ENCODE data around the gene GALNT2. TPM values are rescaled to one million over a fixed set of nuclear protein-coding genes. Genes with fewer than 3 reads are reported as not detected.
A peak's percentile ranks its signal among the peaks of the same experiment; 100 is the strongest.

Gene GALNT2
- total and polyA plus RNA-seq, 4 experiments from 2014 or later = 11.5 to 20.9 (median 15.8) TPM

DNA sequence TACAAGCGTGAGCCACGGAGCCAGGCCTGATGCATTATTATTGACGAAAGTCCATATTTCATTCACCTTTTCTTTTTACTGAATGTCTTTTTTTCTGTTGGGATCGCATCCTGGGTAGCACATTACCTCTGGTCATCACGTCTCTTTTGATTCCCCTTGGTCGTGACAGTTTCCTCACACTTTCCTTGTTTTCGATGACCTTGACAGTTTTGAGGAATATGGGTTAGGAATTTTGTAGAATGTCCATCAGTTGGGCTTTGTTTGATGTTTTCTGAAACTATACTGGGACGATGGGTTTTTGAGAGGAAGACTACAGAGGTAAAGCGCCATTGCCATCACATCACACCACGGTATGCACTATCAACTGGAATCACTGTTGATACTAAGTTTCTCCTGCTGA is 26.6 kb upstream of the GALNT2 start:
- no peaks in the 10 kb centered on the region for H3K4me1 ChIP-seq (ENCODE audit: insufficient read depth, low read length)
- no peaks in the 10 kb centered on the region for H3K27me3 ChIP-seq (ENCODE audit: insufficient read depth, low read length)
- no peaks in the 10 kb centered on the region for H3K9me3 ChIP-seq (ENCODE audit: control insufficient read depth in 1 of 2, low read length in 2 of 2)
- Mint-ChIP-seq H3K4me1 (no peaks in the 10 kb centered on the region), H3K27me3 (peaks cover 13 to 18% of the 10 kb centered on the region in 2 donors), H3K9me3 (peaks cover 0 to 25% (median 12%) of the 10 kb centered on the region in 8 donors), H3K36me3 (peaks cover 0 to 4% of the 10 kb centered on the region in 2 donors), H3K4me3 (no peak overlapping the region), H3K27ac (no peak overlapping the region)
- DNase-seq = no peak
- no peak overlapping the region for H3K4me3 ChIP-seq (ENCODE audit: low read length in 2 of 2)
- H3K27ac ChIP-seq (ENCODE audit: low read depth, low read length) = no peak overlapping the region
- H3K36me3 ChIP-seq (ENCODE audit: insufficient read depth, low read length) = no peaks in the 10 kb centered on the region
- ChIA-PET CTCF (ENCODE audit: partially characterized antibody) (no interaction called here), POLR2A (ENCODE audit: partially characterized antibody) (no interaction called here)
- intact Hi-C loops (cut with micrococcal nuclease) = no loop called here

DNA sequence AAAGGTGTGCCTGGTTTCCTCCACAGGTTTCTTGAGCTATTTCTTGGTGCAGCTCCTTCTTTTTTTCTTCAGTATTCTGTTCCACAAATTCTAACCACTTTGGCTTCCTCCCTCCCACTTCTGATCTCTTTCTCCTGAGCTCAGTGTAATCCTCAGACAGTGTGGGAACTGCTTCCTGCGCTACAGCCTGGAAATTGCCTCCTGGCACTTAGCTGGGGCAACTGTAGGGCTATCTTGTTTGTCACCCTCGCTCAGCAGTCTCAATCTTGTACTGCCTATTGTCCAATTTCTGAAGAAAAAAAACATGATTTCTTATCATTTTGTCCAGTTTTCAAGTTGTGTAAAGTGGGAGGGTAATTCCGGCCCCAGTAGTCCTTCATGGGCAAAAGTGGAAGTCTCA is 24.0 kb upstream of the GALNT2 start:
- Mint-ChIP-seq H3K27ac (no peak overlapping the region), H3K4me3 (no peak overlapping the region), H3K4me1 (no peaks in the 10 kb centered on the region), H3K9me3 (peaks cover 0 to 2% (median 0%) of the 10 kb centered on the region in 8 donors), H3K36me3 (no peaks in the 10 kb centered on the region), H3K27me3 (peaks cover 14 to 23% of the 10 kb centered on the region in 2 donors)
- no peak overlapping the region for H3K27ac ChIP-seq (ENCODE audit: low read depth, low read length)
- no peak overlapping the region for H3K4me3 ChIP-seq (ENCODE audit: low read length in 2 of 2)
- H3K36me3 ChIP-seq (ENCODE audit: insufficient read depth, low read length) = no peaks in the 10 kb centered on the region
- intact Hi-C loops (cut with micrococcal nuclease) = no loop called here
- no peaks in the 10 kb centered on the region for H3K9me3 ChIP-seq (ENCODE audit: control insufficient read depth in 1 of 2, low read length in 2 of 2)
- H3K4me1 ChIP-seq (ENCODE audit: insufficient read depth, low read length) = no peaks in the 10 kb centered on the region
- H3K27me3 ChIP-seq (ENCODE audit: insufficient read depth, low read length) = no peaks in the 10 kb centered on the region
- POLR2A ChIA-PET (ENCODE audit: partially characterized antibody) = no interaction called here
- DNase-seq = no peak
- CTCF ChIA-PET (ENCODE audit: partially characterized antibody) = no interaction called here

DNA sequence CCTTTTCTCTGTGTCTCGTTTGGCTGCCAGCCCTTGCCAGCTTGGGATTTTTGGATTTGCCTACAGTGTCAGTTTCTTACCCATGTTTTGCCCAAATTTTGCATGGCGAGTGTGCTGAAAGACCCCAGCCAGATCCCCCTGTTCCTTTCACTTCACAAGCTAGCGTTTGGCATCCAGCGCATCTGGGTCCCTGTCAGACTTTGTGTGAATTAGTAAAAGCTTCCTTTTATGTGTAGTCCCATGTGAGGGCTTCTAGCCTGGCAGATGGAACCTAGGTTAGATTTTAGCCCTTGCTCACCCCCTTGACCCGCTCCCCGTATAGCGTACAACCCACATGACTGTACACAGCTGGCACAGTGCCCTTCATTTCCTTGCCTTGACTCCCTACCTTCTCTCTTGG is 22.3 kb upstream of the GALNT2 start:
- Histone ChIP-seq H3K4me1 (ENCODE audit: insufficient read depth, low read length) (no peaks in the 10 kb centered on the region), H3K9me3 (ENCODE audit: control insufficient read depth in 1 of 2, low read length in 2 of 2) (no peaks in the 10 kb centered on the region), H3K36me3 (ENCODE audit: insufficient read depth, low read length) (no peaks in the 10 kb centered on the region), H3K27ac (ENCODE audit: low read depth, low read length) (no peak overlapping the region), H3K27me3 (ENCODE audit: insufficient read depth, low read length) (no peaks in the 10 kb centered on the region), H3K4me3 (ENCODE audit: low read length in 2 of 2) (no peak overlapping the region)
- POLR2A ChIA-PET (ENCODE audit: partially characterized antibody) = no interaction called here
- Mint-ChIP-seq H3K4me3 (no peak overlapping the region), H3K4me1 (no peaks in the 10 kb centered on the region), H3K27me3 (peaks cover 14 to 23% of the 10 kb centered on the region in 2 donors), H3K9me3 (peaks cover 0 to 2% (median 0%) of the 10 kb centered on the region in 8 donors), H3K27ac (no peak overlapping the region), H3K36me3 (no peaks in the 10 kb centered on the region)
- CTCF ChIA-PET (ENCODE audit: partially characterized antibody) = no interaction called here
- DNase-seq = no peak
- intact Hi-C loops (cut with micrococcal nuclease) = no loop called here

DNA sequence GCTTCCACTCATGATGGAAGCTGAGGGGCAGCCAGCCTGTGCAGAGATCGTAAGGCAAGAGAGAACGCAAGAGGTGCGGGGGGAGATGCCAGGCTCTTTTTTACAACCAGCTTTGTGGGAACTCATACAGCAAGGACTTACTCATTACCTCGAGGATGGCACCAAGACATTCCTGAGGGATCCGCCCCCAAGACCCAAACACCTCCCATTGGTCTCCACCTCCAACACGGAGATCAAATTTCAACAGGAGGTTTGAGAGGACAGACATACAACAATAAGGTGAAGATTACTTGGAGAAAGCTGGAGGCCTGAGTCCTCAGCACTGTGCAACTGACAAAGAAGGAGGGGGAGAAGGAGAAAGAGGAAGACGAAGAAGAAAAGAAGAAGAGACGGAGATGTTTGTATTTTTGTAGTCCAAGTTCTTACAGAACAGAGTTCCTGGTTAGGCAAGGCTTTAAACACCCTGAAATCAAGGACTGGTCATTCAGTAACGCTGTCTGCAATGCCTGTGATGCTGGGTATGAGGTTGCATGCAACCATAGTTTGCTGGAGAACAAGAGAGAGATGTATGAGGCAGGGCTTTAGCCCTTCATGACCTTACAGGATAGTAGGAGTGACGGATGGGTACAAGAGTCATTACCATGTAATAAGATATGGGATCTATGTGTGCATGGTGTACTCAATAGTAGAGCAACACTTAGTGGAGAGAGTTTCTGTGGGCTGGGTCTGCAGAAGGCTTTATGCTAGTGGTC is 19.7 kb upstream of the GALNT2 start:
- H3K27me3 Mint-ChIP-seq = peaks cover 13 to 22% of the 10 kb centered on the region in 2 donors
- CTCF ChIA-PET (ENCODE audit: partially characterized antibody) = no interaction called here
- no peaks in the 10 kb centered on the region for H3K27me3 ChIP-seq (ENCODE audit: insufficient read depth, low read length)
- H3K27ac Mint-ChIP-seq = peak overlapping the region in 1 of 7 donors; percentile 65
- POLR2A ChIA-PET (ENCODE audit: partially characterized antibody) = no interaction called here
- no peak overlapping the region for H3K4me3 Mint-ChIP-seq
- no peaks in the 10 kb centered on the region for H3K9me3 Mint-ChIP-seq
- H3K36me3 Mint-ChIP-seq = no peaks in the 10 kb centered on the region
- DNase-seq = no peak
- H3K36me3 ChIP-seq (ENCODE audit: insufficient read depth, low read length) = no peaks in the 10 kb centered on the region
- intact Hi-C loops (cut with micrococcal nuclease) = no loop called here
- no peaks in the 10 kb centered on the region for H3K9me3 ChIP-seq (ENCODE audit: control insufficient read depth in 1 of 2, low read length in 2 of 2)
- H3K27ac ChIP-seq (ENCODE audit: low read depth, low read length) = no peak overlapping the region
- H3K4me3 ChIP-seq (ENCODE audit: low read length in 2 of 2) = no peak overlapping the region
- H3K4me1 ChIP-seq (ENCODE audit: insufficient read depth, low read length) = no peaks in the 10 kb centered on the region
- H3K4me1 Mint-ChIP-seq = peaks cover 0 to 7% (median 3%) of the 10 kb centered on the region in 4 donors

DNA sequence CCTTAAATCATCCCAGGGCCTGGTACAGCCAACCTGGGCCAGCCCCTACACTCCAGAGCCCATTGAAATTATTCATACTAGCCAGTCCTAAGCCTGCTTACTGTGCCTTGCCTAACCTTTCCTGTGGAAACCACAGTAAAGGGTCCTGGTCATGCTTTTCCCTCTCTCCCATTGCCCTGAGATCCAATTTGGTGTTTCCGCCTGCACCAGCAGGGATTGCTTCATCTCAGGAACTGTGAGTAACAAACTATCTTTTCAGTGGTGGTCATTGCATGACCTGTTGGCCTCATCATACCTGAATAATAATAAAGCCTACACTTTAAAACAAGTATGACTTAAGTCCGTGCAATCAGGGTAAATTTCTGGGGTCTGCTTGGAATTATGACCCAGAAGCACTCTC is 18.7 kb upstream of the GALNT2 start:
- Histone ChIP-seq H3K4me1 (ENCODE audit: insufficient read depth, low read length) (no peaks in the 10 kb centered on the region), H3K4me3 (ENCODE audit: low read length in 2 of 2) (no peak overlapping the region), H3K27ac (ENCODE audit: low read depth, low read length) (no peak overlapping the region), H3K27me3 (ENCODE audit: insufficient read depth, low read length) (no peaks in the 10 kb centered on the region), H3K36me3 (ENCODE audit: insufficient read depth, low read length) (no peaks in the 10 kb centered on the region), H3K9me3 (ENCODE audit: control insufficient read depth in 1 of 2, low read length in 2 of 2) (no peaks in the 10 kb centered on the region)
- Mint-ChIP-seq H3K36me3 (no peaks in the 10 kb centered on the region), H3K4me1 (peaks cover 0 to 7% (median 3%) of the 10 kb centered on the region in 4 donors), H3K27me3 (peaks cover 10 to 18% of the 10 kb centered on the region in 2 donors), H3K27ac (no peak overlapping the region), H3K9me3 (no peaks in the 10 kb centered on the region), H3K4me3 (no peak overlapping the region)
- DNase-seq = no peak
- CTCF ChIA-PET (ENCODE audit: partially characterized antibody) = no interaction called here
- intact Hi-C loops (cut with micrococcal nuclease) = no loop called here
- POLR2A ChIA-PET (ENCODE audit: partially characterized antibody) = no interaction called here

DNA sequence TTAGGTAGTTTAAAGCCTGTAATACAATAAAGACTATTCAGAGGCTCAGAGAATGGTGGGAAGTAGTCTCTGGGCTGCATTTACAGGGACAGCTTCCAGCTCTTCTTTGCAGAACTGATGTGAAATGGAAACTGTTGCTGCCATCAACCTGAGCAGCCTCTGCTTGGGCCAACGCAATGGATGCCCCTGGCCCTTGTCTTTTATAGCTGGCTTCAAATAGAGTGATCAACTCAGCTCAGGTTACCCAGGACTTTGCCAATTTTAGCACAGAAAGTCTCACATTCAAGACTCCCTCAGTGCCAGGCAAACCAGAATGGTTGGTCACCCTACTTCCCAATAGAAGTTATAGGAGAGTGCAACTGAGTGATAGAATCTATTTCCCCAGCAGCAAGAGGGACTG is 18.1 kb upstream of the GALNT2 start:
- H3K27ac ChIP-seq (ENCODE audit: low read depth, low read length) = no peak overlapping the region
- no peak overlapping the region for H3K4me3 ChIP-seq (ENCODE audit: low read length in 2 of 2)
- Mint-ChIP-seq H3K36me3 (no peaks in the 10 kb centered on the region), H3K27me3 (peaks cover 10 to 14% of the 10 kb centered on the region in 2 donors), H3K27ac (no peak overlapping the region), H3K4me1 (peaks cover 0 to 7% (median 3%) of the 10 kb centered on the region in 4 donors), H3K9me3 (no peaks in the 10 kb centered on the region), H3K4me3 (no peak overlapping the region)
- H3K4me1 ChIP-seq (ENCODE audit: insufficient read depth, low read length) = no peaks in the 10 kb centered on the region
- CTCF ChIA-PET (ENCODE audit: partially characterized antibody) = no interaction called here
- H3K9me3 ChIP-seq (ENCODE audit: control insufficient read depth in 1 of 2, low read length in 2 of 2) = no peaks in the 10 kb centered on the region
- no peaks in the 10 kb centered on the region for H3K36me3 ChIP-seq (ENCODE audit: insufficient read depth, low read length)
- DNase-seq = no peak
- H3K27me3 ChIP-seq (ENCODE audit: insufficient read depth, low read length) = no peaks in the 10 kb centered on the region
- intact Hi-C loops (cut with micrococcal nuclease) = no loop called here
- POLR2A ChIA-PET (ENCODE audit: partially characterized antibody) = no interaction called here

DNA sequence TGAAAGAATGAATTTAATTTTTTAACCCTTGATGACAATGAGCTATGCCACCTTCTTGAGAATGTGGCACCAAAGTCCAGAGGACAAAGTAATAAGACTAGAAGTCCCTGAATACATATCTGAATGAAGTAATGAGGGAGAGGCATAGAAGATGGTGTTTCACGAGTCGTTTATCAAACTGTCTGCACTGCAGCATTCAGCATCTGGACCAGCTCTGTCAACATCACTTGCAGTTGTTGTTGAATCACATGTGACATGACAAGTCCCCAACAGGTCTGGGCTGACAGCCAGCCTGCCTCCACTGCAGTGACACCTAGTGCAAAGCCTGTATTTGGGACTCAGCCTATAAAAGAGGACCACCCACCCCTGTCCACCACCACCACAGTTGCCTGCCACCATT is 17.3 kb upstream of the GALNT2 start:
- Mint-ChIP-seq H3K27ac (no peak overlapping the region), H3K4me1 (peaks cover 0 to 7% (median 3%) of the 10 kb centered on the region in 4 donors), H3K4me3 (no peak overlapping the region), H3K36me3 (no peaks in the 10 kb centered on the region), H3K27me3 (peaks cover 6 to 12% of the 10 kb centered on the region in 2 donors), H3K9me3 (no peaks in the 10 kb centered on the region)
- Histone ChIP-seq H3K9me3 (ENCODE audit: control insufficient read depth in 1 of 2, low read length in 2 of 2) (no peaks in the 10 kb centered on the region), H3K27ac (ENCODE audit: low read depth, low read length) (no peak overlapping the region), H3K36me3 (ENCODE audit: insufficient read depth, low read length) (no peaks in the 10 kb centered on the region), H3K4me3 (ENCODE audit: low read length in 2 of 2) (no peak overlapping the region), H3K27me3 (ENCODE audit: insufficient read depth, low read length) (no peaks in the 10 kb centered on the region), H3K4me1 (ENCODE audit: insufficient read depth, low read length) (no peaks in the 10 kb centered on the region)
- intact Hi-C loops (cut with micrococcal nuclease) = no loop called here
- CTCF ChIA-PET (ENCODE audit: partially characterized antibody) = no interaction called here
- POLR2A ChIA-PET (ENCODE audit: partially characterized antibody) = no interaction called here
- DNase-seq = no peak

All from CD4-positive, alpha-beta memory T cell (primary cell).